ENCODE data around the gene VGF.

GRCh38 chr7:101179713-101180112 lies 14.3 kb upstream of the VGF start:
- no peak for TF ChIP-seq POLR2A (IDR thresholded peaks at IDR 0.05)
- no peak for TF ChIP-seq CTCF (IDR thresholded peaks at IDR 0.05)
